Measurements from ENCODE around the gene ZSCAN23. TPM values are rescaled to one million over a fixed set of nuclear protein-coding genes. Genes with fewer than 3 reads are reported as not detected.

Gene ZSCAN23
- polyA plus RNA-seq, 1 donor from 2014 or later = 14.7 TPM

GRCh38 chr6:28485482-28485881 lies 42.2 kb upstream of the ZSCAN23 start:
- Histone ChIP-seq H3K79me2 (replicated peaks; ENCODE audit: insufficient read depth, low read length) (no peaks in the 10 kb centered on the region), H3K9ac (ENCODE audit: low read length) (no peak overlapping the region), H3K9me3 (ENCODE audit: low read length) (no peaks in the 10 kb centered on the region), H2AFZ (ENCODE audit: low read depth, low read length) (no peak overlapping the region), H3K27me3 (ENCODE audit: insufficient read depth, low read depth, low read length) (peaks cover 13% of the 10 kb centered on the region), H3F3A (ENCODE audit: insufficient read depth, low read length, poor library complexity, severe bottlenecking) (no peaks in the 10 kb centered on the region), H4K20me1 (ENCODE audit: insufficient read depth) (no peaks in the 10 kb centered on the region), H3K4me3 (ENCODE audit: low read length) (no peak overlapping the region), H3K36me3 (ENCODE audit: insufficient read depth, low read length) (no peaks in the 10 kb centered on the region), H3K4me2 (ENCODE audit: low read length) (no peak overlapping the region), H3K27ac (ENCODE audit: low read length) (no peak overlapping the region), H3K9me2 (ENCODE audit: insufficient read depth, low read length) (no peaks in the 10 kb centered on the region)
- TF ChIP-seq MXI1 (conservative IDR thresholded peaks at IDR 0.05; ENCODE audit: poor library complexity, severe bottlenecking) (no peak), SMC3 (conservative IDR thresholded peaks at IDR 0.05; ENCODE audit: poor library complexity) (no peak), EZH2 (IDR thresholded peaks at IDR 0.05; ENCODE audit: borderline replicate concordance, insufficient read depth, low read length, poor library complexity, severe bottlenecking) (no peak), TAF1 (IDR thresholded peaks at IDR 0.05; ENCODE audit: low read depth) (no peak), RAD21 (conservative IDR thresholded peaks at IDR 0.05) (no peak), CTCF (IDR thresholded peaks at IDR 0.05; ENCODE audit: poor library complexity, severe bottlenecking) (no peak), EP300 (conservative IDR thresholded peaks at IDR 0.05; ENCODE audit: poor library complexity, severe bottlenecking) (no peak), POLR2AphosphoS5 (IDR thresholded peaks at IDR 0.05) (no peak)
- TF ChIP-seq, protein P1, sequence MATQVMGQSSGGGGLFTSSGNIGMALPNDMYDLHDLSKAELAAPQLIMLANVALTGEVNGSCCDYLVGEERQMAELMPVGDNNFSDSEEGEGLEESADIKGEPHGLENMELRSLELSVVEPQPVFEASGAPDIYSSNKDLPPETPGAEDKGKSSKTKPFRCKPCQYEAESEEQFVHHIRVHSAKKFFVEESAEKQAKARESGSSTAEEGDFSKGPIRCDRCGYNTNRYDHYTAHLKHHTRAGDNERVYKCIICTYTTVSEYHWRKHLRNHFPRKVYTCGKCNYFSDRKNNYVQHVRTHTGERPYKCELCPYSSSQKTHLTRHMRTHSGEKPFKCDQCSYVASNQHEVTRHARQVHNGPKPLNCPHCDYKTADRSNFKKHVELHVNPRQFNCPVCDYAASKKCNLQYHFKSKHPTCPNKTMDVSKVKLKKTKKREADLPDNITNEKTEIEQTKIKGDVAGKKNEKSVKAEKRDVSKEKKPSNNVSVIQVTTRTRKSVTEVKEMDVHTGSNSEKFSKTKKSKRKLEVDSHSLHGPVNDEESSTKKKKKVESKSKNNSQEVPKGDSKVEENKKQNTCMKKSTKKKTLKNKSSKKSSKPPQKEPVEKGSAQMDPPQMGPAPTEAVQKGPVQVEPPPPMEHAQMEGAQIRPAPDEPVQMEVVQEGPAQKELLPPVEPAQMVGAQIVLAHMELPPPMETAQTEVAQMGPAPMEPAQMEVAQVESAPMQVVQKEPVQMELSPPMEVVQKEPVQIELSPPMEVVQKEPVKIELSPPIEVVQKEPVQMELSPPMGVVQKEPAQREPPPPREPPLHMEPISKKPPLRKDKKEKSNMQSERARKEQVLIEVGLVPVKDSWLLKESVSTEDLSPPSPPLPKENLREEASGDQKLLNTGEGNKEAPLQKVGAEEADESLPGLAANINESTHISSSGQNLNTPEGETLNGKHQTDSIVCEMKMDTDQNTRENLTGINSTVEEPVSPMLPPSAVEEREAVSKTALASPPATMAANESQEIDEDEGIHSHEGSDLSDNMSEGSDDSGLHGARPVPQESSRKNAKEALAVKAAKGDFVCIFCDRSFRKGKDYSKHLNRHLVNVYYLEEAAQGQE (IDR thresholded peaks at IDR 0.05; ENCODE audit: borderline replicate concordance) = no peak

DNA sequence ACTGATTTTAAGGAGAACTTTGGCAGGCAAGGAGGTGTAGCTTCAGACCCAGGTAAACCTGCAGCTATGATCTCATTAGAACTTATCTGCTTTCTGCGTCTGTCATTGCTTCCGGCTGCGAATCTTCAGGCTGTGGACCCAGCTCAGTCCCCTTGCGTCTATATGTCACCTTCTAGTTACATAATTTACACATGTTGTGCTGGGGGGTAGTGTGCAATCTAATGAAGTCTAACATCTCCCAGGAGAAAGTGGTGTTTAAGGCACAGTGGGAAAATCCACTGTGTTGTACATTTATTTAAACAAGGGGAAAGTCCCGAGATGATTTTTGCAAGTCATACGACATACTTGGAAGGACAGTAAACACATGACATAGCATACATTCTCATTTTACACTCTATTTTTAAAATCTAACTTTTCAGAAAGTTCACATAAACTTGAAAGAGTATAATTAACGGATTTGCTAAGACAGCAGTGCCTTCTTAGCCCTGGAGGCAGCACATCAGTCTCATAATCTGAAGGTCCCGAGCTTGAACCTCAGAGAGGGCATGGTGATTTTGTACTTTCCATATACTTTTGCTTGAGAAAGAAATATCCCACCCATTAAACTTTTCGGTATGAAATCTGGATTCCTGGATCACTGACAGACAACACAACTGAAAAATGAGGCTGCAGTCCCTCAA lies 37.1 kb upstream of the ZSCAN23 start:
- no peaks in the 10 kb centered on the region for H3F3A ChIP-seq (ENCODE audit: insufficient read depth, low read length, poor library complexity, severe bottlenecking)
- no peak overlapping the region for H3K27ac ChIP-seq (ENCODE audit: low read length)
- no peaks in the 10 kb centered on the region for H3K9me3 ChIP-seq (ENCODE audit: low read length)
- no peaks in the 10 kb centered on the region for H3K79me2 ChIP-seq (replicated peaks; ENCODE audit: insufficient read depth, low read length)
- no peak overlapping the region for H3K9ac ChIP-seq (ENCODE audit: low read length)
- no peak overlapping the region for H2AFZ ChIP-seq (ENCODE audit: low read depth, low read length)
- no peak overlapping the region for H3K4me2 ChIP-seq (ENCODE audit: low read length)
- no peaks in the 10 kb centered on the region for H3K36me3 ChIP-seq (ENCODE audit: insufficient read depth, low read length)
- no peaks in the 10 kb centered on the region for H3K9me2 ChIP-seq (ENCODE audit: insufficient read depth, low read length)
- no peak overlapping the region for H3K4me3 ChIP-seq (ENCODE audit: low read length)
- H3K27me3 ChIP-seq (ENCODE audit: insufficient read depth, low read depth, low read length) = no peaks in the 10 kb centered on the region
- H4K20me1 ChIP-seq (ENCODE audit: insufficient read depth) = no peaks in the 10 kb centered on the region
- TF ChIP-seq POLR2AphosphoS5 (IDR thresholded peaks at IDR 0.05) (no peak), RAD21 (conservative IDR thresholded peaks at IDR 0.05) (no peak), EP300 (conservative IDR thresholded peaks at IDR 0.05; ENCODE audit: poor library complexity, severe bottlenecking) (no peak), CTCF (IDR thresholded peaks at IDR 0.05; ENCODE audit: poor library complexity, severe bottlenecking) (no peak), EZH2 (IDR thresholded peaks at IDR 0.05; ENCODE audit: borderline replicate concordance, insufficient read depth, low read length, poor library complexity, severe bottlenecking) (no peak), MXI1 (conservative IDR thresholded peaks at IDR 0.05; ENCODE audit: poor library complexity, severe bottlenecking) (no peak), SMC3 (conservative IDR thresholded peaks at IDR 0.05; ENCODE audit: poor library complexity) (no peak), TAF1 (IDR thresholded peaks at IDR 0.05; ENCODE audit: low read depth) (no peak)
- TF ChIP-seq, protein P1 (IDR thresholded peaks at IDR 0.05; ENCODE audit: borderline replicate concordance) = no peak

All from neural cell (in vitro differentiated cells).